Thyroid gland (tissue), 4 donors: ENCODE data around the gene NUAK1.

Source experiments
- CTCF ChIP-seq, 6 experiments: fragments of 200-600 bp in 3 of 6; fragments of 450-650 bp in 3 of 6; sonication (generic) in 3 of 6; IDR thresholded peaks; one replicate each; pipeline ENCODE4 v1.5.1; 2016 to 2019; ENCODE audit warnings: antibody characterized with exemption in 6 of 6, mild to moderate bottlenecking in 2 of 6, inconsistent platforms in 1 of 6, moderate library complexity in 1 of 6
- POLR2A ChIP-seq, 2 donors: fragments of 450-650 bp; IDR thresholded peaks; one replicate each; pipeline ENCODE4 v1.6.1; 2017; ENCODE audit warnings: antibody characterized with exemption in 2 of 2, mild to moderate bottlenecking in 2 of 2, moderate library complexity in 1 of 2

- TF ChIP-seq CTCF (IDR thresholded peaks at IDR 0.05) (no peak), POLR2A (IDR thresholded peaks at IDR 0.05) (no peak)
Measured at GRCh38 chr12:106106061-106106566, 32.6 kb downstream of the NUAK1 start.
